ENCODE results near the gene PTPRU.

PTPRU gene

DNA sequence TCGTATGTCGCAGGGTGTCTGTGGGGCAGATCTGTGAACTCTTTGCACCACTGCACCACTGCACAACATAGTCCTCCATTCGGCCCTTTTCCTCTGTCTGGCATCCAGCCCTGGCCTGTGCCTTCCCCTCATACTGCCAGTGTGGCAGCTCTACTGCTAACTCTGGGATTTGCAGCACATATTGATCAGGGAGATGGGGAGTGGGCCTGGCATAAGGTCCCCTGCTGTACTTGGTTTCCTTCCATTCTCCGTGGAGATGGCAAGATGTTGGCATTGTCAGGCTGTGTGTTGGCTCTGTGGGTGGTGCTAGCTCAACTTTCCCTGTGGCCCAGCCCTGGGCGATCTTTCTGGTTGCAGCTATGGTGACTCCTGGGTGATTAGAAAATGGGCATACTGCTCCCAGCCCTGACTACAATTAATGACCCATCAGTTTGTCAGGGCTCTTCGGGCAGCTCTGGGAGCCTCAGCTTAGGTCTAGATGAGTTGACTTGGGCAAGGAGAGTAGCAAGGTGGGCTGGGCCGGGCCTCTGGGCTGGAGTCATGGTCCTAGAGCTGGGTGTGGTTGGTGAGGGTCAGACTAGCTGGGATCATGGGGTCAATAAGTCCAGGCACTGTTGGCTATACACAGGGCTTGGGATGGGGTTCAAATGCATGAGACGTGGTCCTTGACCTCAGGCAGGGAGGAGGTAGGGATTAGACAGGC, 11.4 kb downstream of the PTPRU start:
- DNase-seq: no peak

DNA sequence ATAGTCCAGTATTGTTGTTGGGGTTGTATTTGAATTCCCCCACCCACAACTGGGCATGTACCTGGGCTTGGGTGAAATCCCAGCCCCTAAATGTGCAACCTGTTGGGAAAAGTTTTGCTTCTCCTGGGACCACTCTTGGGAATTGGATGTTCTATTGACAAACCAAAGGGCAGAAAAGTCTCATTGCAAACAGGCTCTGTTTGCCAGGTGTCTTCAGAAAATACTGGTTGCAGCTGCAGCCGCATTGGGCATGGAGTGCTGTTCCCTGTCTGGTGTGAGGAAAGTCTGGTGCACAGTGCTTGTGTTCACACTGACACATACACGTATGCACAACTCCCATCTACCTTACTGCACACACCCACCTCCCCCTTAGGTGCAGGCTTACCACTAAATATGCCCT, 12.1 kb downstream of the PTPRU start:
- no peak for DNase-seq

DNA sequence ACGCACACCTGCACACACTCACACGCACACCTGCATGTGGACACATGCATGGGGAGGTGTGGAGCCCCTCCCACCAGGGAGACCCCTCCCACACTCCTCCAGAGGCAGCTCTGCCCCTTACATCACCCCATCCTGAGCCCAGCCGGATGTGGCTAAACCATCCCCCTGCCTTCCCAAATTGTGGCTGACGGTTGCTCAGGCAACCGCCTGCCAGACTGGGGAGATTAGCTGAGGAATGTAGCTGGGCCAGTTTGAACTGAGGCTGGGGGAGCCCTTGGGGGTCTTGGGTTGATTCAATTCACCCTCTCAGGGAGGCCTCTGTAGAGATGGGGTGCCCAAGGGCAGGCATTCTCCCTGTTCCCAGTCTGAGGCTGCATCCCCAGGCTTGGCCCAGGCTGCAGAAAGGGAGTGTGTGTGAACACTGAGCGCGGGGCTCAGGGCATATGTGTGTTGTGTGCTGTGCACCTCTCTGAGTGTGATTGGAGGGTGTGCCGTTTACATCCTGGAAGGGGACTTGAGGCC, 12.9 kb downstream of the PTPRU start:
- no peak for DNase-seq

DNA sequence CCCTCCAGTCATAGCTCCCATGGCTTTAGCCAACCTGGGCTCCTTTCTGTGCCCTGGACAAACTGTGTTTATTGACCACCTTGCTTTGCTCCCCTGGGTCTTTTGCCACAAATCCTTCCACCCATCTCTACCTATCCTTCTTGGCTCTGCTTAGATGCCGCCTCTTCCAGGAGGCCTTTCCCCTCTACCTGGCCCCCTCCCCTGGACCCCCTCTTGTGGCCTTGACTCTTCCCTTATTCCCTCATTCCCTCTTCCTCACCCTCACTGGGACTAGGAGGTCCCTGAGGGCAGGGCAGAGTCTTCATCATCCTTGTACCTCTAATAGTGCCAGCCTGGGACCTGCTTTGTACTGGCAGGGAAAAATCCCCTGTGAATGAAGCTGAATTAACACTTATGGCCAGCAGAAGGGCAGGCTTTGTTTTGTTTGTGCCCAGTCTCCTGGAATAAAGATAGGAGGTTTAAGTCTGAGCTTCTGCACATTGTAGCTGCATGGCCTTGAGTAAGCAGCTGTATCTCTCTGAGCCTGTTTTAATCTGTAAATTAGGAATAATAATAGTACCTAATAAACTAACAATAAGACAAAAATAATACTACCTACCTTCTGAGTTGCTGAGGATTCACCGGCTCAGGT, 13.7 kb downstream of the PTPRU start:
- DNase-seq: no peak

- no peak for DNase-seq
These were observed 15.1 kb downstream of the PTPRU start for GRCh38 chr1:29251164-29252124.

GRCh38 chr1:29253180-29253579, 16.9 kb downstream of the PTPRU start:
- DNase-seq: no peak

DNA sequence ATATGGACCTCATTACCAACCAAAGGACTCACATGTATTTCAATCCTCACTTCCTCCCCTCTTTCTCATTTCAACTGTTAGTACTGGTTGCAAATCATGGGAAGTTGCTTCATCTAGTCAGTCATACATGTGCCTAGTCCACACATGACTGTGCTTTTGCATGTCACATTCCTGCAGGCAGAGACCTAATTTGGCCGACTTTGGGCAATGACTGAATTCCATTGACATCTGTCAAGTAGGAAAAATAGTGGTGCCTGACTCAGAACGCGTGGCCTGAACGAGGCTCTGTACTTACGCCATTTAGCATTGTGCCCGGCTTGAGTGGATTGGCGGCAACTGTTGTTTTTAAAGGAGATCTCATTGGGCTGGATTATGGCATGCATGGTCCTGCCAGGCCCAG, 18.0 kb downstream of the PTPRU start:
- DNase-seq: no peak

- DNase-seq: no peak
These were observed 18.9 kb downstream of the PTPRU start for GRCh38 chr1:29255134-29255666.

DNA sequence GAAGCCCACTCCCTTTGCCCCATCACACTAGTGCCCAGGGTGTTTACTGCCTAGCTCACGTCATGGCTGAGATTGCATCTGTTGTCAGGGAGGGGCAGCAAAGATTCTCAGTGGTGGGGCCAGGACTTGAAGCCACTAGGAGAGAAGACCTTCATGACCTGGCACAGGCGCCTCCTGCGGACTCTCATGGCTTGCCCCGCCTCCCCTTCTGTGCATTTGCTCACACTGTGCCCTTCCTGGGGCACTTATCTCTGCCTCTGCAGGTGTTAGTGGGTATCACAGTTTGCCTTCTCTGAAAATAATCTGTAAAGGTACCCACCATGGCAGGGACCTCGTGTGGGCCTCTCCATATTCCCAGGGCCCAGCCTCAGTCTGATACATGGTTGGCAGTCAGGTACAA, 20.1 kb downstream of the PTPRU start:
- DNase-seq: peak; percentile 39

DNA sequence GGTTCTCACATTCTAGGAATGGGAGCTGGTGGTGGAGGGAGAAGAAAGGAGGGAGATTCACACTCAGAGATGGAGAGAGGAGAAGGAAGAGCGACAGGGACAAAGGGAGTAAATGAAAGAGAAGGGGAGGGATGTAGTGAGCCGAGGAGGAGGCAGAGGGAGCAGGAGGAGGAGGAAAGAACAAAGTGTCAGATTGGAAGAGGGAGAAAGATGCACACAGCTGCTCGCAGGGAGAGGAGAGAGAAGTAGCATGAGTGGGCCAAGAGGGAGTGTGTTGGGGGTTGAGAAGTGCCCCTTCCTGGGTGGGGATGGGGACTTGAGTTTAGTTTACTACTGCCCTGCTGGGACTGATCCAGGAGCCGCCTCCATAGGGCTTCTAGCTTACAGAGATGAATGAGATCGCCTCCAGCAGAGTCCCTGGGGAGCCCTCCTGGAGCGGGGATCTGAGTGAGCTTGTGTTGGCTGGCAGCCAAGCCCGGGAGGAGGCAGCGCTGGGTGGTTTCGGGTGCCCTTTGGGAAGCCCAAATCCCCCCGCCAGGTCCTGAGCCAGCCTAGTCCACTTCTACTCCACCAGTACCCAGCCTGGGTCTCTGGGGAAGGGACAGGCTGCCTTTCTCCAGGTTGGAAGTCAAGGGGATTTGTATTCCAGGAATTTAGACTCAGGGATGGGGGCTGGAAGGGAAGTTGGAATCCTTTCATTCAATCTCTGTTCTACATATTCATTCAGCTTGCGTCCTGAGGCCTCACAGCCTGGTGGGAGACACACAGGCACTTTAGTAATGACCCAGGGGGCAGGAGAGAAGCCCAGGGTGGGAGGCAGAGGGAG, 20.9 kb downstream of the PTPRU start:
- no peak for DNase-seq

GRCh38 chr1:29258189-29258975, 22.1 kb downstream of the PTPRU start:
- DNase-seq: no peak

DNA sequence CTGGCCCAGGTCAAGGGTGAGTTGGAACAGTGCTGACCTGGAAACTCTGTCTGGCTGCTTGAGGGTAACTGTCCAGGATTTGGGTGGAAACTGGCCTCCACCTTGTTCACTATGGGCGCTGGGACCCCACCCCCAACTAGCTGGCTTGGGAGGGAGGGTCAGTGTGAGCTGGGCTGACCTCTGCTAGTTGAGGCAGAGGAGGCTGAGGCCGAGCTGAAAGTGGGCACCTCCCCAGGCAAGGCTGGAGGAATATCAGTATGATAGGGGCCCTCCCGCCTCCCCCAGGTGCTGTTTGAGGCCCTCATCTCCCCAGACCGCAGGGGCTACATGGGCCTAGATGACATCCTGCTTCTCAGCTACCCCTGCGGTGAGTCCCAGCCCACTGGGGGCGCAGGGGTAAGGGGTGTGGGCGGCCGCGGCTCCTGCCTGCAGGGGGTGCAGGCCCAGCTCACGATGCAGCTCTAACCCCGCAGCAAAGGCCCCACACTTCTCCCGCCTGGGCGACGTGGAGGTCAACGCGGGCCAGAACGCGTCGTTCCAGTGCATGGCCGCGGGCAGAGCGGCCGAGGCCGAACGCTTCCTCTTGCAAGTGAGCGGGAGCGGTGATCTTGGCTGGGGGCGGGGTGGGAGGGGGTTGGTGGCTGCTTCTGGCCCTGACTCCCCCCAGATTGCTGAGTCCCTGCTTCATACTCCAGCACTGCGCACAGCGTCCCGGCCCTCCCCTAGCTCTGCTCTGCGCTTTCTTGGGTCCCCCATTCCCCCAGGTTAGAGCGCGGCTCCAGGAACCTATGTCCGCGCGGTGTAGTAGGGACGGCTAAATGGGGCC, 22.9 kb downstream of the PTPRU start:
- no peak for DNase-seq

DNA sequence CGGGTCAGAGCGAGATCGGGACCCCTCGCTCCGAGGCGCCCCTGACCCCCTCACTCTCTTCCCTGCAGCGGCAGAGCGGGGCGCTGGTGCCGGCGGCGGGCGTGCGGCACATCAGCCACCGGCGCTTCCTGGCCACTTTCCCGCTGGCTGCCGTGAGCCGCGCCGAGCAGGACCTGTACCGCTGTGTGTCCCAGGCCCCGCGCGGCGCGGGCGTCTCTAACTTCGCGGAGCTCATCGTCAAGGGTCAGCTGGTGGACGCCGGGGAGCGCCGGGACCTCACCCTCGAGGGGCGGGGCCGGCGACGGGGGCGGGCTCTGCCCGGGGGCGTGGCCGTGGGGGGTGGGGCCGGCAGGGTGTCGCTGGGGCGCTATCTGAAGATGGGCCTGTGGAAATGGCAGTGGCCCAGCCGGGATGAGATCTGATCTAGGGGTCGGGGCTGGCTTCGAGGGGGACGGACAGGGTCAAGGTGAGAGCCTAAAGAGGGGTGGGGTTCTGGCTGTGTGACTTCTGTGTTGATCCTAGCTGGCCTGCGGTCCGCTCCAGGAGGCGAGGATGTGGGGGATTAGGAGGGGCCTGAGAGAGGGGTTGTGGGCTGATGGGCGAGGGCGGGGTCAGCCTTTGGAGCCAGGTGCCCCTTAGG, 23.6 kb downstream of the PTPRU start:
- DNase-seq: peak; percentile 54

DNA sequence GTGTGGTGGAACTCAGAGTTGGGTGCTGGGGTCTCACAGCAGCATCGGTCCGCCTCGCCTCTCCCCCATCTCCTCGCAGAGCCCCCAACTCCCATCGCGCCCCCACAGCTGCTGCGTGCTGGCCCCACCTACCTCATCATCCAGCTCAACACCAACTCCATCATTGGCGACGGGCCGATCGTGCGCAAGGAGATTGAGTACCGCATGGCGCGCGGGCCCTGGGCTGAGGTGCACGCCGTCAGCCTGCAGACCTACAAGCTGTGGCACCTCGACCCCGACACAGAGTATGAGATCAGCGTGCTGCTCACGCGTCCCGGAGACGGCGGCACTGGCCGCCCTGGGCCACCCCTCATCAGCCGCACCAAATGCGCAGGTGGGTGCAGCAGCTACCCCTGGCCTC, 24.2 kb downstream of the PTPRU start:
- no peak for DNase-seq

DNA sequence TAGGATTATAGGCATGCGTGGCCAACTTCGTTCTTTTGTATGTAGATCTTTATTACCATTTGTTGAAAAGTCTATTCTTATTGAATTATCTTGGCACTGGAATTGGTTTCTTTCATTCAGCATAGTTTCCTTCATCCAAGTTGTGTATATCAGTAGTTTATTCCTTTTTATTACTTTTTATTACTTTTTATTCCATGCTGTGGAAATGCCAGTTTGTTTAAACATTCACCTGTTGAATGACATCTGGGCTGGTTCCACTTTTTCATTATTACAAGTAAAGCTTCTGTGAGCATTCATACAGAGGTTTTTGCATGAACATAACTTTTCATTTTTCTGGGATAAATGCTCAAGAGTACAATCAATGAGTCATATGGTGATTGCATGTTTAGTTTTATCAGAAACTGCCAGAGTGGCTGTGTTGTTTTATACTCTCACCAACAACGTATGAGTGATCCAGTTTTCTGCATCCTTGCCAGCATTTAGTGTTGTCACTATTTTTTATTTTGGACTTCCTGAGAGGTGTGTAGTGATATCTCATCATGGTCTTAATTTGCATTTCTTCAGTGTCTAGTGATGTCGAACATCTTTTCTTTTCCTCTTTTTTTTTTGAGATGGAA, 28.6 kb downstream of the PTPRU start:
- DNase-seq: no peak

GRCh38 chr1:29266912-29267311, 30.6 kb downstream of the PTPRU start:
- no peak for DNase-seq

- DNase-seq: no peak
These were observed 31.2 kb downstream of the PTPRU start for GRCh38 chr1:29267321-29268070.

DNA sequence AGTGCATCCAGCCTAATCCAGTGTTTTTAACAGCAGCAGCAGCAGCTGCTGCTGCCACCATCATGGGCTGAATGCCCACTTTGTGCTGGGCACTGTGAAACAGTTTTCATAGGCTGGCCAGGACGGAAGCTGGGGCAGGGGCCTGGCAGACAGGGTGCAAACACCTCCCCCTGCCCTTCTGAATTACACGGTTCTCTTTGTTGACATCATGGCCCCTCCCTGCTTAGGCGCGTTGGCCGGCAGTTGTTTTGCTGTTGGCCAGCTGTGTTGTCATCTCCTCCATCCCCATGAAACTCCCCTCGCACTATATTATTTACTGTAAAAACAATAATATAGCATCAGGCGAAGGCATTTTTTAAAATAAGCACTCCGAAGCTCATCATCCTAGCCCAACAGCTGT, 33.1 kb downstream of the PTPRU start:
- DNase-seq: no peak

Measured in hematopoietic multipotent progenitor cell treated with erythropoietin and hydrocortisone succinate and interleukin-3 and kit ligand, for 6 days (in vitro differentiated cells).